Right atrium auricular region (tissue), 2 donors: ENCODE data around the gene CACNA1B. TPM values are rescaled to one million over a fixed set of nuclear protein-coding genes. Genes with fewer than 3 reads are reported as not detected.

Experiments
- DNase-seq: peaks from one replicate; pipeline ENCODE4 v3.0.0-alpha.2; 2019; ENCODE audit warnings: low spot score
- H3K27ac ChIP-seq, 2 donors: fragments of 200-600 bp; sonication (generic); 1 replicate in 1 of 2; 2 replicates in 1 of 2; pipeline ENCODE4 v1.5.1; 2016 to 2019
- H3K27me3 ChIP-seq, 2 donors: fragments of 200-600 bp; sonication (generic); one replicate each; pipeline versions ENCODE4 v1.5.1 to v1.6.0; 2017 to 2019
- H3K36me3 ChIP-seq: fragments of 200-600 bp; sonication (generic); one replicate; pipeline ENCODE4 v1.5.1; 2016
- H3K4me1 ChIP-seq, 2 donors: fragments of 200-600 bp; sonication (generic); one replicate each; pipeline versions ENCODE4 v1.5.1 to v1.6.0; 2017 to 2019
- H3K4me3 ChIP-seq, 2 donors: fragments of 200-600 bp; sonication (generic); 1 replicate in 1 of 2; 2 replicates in 1 of 2; pipeline ENCODE4 v1.5.1; 2017 to 2019; ENCODE audit warnings: mild to moderate bottlenecking in 1 of 2, moderate library complexity in 1 of 2
- H3K9me3 ChIP-seq, 2 donors: fragments of 200-600 bp; sonication (generic); one replicate each; pipeline ENCODE4 v1.5.1; 2019
- CTCF ChIP-seq, 2 donors: fragments of 200-600 bp; sonication (generic); IDR thresholded peaks; one replicate each; pipeline ENCODE4 v1.5.1; 2019; ENCODE audit warnings: antibody characterized with exemption in 2 of 2
- total RNA-seq, 2 donors: library from RNA; depleted of rRNA; stranded (reverse); fragments of >200 nt; gene quantifications; one replicate each; pipeline ENCODE4 v1.1.0, GENCODE V29; 2016

CACNA1B gene
- total RNA-seq, 2 donors from 2014 or later = 0.04 to 0.41 TPM

GRCh38 chr9:138100711-138101350, 223.2 kb downstream of the CACNA1B start:
- no peaks in the 10 kb centered on the region for H3K9me3 ChIP-seq
- peak in 1 of 2 donors; percentile 16 for TF ChIP-seq CTCF (IDR thresholded peaks at IDR 0.05)
- H3K4me3 ChIP-seq = no peak overlapping the region
- no peaks in the 10 kb centered on the region for H3K36me3 ChIP-seq
- no peaks in the 10 kb centered on the region for H3K27me3 ChIP-seq
- DNase-seq = no peak
- no peak overlapping the region for H3K27ac ChIP-seq
- no peaks in the 10 kb centered on the region for H3K4me1 ChIP-seq

GRCh38 chr9:138101444-138102234, 224.1 kb downstream of the CACNA1B start:
- H3K9me3 ChIP-seq = no peaks in the 10 kb centered on the region
- no peak for DNase-seq
- TF ChIP-seq CTCF (IDR thresholded peaks at IDR 0.05) = no peak
- H3K27ac ChIP-seq = no peak overlapping the region
- H3K4me1 ChIP-seq = no peaks in the 10 kb centered on the region
- no peak overlapping the region for H3K4me3 ChIP-seq
- H3K36me3 ChIP-seq = no peaks in the 10 kb centered on the region
- H3K27me3 ChIP-seq = no peaks in the 10 kb centered on the region

- no peaks in the 10 kb centered on the region for H3K36me3 ChIP-seq
- peak; percentile 43 for DNase-seq
- H3K4me3 ChIP-seq = no peak overlapping the region
- H3K27ac ChIP-seq = no peak overlapping the region
- H3K4me1 ChIP-seq = no peaks in the 10 kb centered on the region
- H3K27me3 ChIP-seq = no peaks in the 10 kb centered on the region
- no peak for TF ChIP-seq CTCF (IDR thresholded peaks at IDR 0.05)
- no peaks in the 10 kb centered on the region for H3K9me3 ChIP-seq
Observed at GRCh38 chr9:138102246-138103051, 224.9 kb downstream of the CACNA1B start.

GRCh38 chr9:138103111-138103848, 225.7 kb downstream of the CACNA1B start:
- no peaks in the 10 kb centered on the region for H3K4me1 ChIP-seq
- H3K27me3 ChIP-seq = no peaks in the 10 kb centered on the region
- H3K36me3 ChIP-seq = no peaks in the 10 kb centered on the region
- H3K9me3 ChIP-seq = no peaks in the 10 kb centered on the region
- DNase-seq = peak; percentile 26
- H3K27ac ChIP-seq = no peak overlapping the region
- TF ChIP-seq CTCF (IDR thresholded peaks at IDR 0.05) = no peak
- no peak overlapping the region for H3K4me3 ChIP-seq

GRCh38 chr9:138103849-138104206, 226.2 kb downstream of the CACNA1B start:
- H3K4me1 ChIP-seq = no peaks in the 10 kb centered on the region
- no peaks in the 10 kb centered on the region for H3K27me3 ChIP-seq
- no peak overlapping the region for H3K27ac ChIP-seq
- TF ChIP-seq CTCF (IDR thresholded peaks at IDR 0.05) = no peak
- no peak overlapping the region for H3K4me3 ChIP-seq
- no peaks in the 10 kb centered on the region for H3K36me3 ChIP-seq
- peak; percentile 40 for DNase-seq
- H3K9me3 ChIP-seq = no peaks in the 10 kb centered on the region
